ENCODE measurements around the gene LRRC45.
A peak's percentile ranks its signal among the peaks of the same experiment; 100 is the strongest.

The LRRC45 gene

DNA sequence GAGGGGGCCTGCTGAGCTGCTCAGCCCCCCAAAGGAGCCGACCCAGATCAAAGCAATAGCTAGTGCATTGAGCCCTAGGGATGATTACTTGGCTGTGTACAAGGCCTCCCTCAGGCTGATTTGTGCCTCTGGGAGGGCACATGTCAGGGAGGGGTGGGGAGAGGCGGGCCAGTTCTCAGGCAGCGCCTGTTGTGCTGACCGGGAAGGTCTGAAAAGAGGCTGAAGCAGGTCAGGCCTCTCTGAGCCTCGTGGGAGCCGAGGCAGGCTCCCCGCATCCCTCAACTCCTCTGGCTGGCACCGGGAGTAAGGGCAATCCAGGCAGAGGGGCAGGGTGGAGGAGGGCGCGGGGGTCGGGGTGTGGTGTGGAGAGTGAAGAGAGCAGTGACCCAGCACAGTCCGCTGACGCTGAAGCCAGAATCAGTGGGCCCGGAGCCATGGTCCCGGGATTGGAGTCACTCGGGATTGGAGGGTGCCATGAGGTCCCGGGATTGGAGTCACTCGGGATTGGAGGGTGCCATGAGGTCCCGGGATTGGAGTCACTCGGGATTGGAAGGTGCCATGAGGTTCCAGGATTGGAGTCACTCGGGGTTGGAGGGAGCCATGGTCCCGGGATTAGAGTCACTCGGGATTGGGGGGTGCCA, 11.4 kb downstream of the LRRC45 start:
- DNase-seq (ENCODE audit: low read depth in 1 of 2, low spot score in 1 of 2) = no peak
- Histone ChIP-seq H3K27me3 (ENCODE audit: insufficient read depth, poor library complexity, severe bottlenecking) (no peaks in the 10 kb centered on the region), H3K4me3 (replicated peaks; ENCODE audit: insufficient read depth, low read length) (no peak overlapping the region), H3K27ac (replicated peaks) (no peak overlapping the region)
- TF ChIP-seq POLR2AphosphoS5 (IDR thresholded peaks at IDR 0.05; ENCODE audit: low read depth) (peak; percentile 29; the same call in 1 of the 2 replicates), CTCF (IDR thresholded peaks at IDR 0.05; ENCODE audit: insufficient read depth, low read length) (no peak), GABPA (IDR thresholded peaks at IDR 0.05; ENCODE audit: low read depth) (no peak)

- TF ChIP-seq, protein P1, sequence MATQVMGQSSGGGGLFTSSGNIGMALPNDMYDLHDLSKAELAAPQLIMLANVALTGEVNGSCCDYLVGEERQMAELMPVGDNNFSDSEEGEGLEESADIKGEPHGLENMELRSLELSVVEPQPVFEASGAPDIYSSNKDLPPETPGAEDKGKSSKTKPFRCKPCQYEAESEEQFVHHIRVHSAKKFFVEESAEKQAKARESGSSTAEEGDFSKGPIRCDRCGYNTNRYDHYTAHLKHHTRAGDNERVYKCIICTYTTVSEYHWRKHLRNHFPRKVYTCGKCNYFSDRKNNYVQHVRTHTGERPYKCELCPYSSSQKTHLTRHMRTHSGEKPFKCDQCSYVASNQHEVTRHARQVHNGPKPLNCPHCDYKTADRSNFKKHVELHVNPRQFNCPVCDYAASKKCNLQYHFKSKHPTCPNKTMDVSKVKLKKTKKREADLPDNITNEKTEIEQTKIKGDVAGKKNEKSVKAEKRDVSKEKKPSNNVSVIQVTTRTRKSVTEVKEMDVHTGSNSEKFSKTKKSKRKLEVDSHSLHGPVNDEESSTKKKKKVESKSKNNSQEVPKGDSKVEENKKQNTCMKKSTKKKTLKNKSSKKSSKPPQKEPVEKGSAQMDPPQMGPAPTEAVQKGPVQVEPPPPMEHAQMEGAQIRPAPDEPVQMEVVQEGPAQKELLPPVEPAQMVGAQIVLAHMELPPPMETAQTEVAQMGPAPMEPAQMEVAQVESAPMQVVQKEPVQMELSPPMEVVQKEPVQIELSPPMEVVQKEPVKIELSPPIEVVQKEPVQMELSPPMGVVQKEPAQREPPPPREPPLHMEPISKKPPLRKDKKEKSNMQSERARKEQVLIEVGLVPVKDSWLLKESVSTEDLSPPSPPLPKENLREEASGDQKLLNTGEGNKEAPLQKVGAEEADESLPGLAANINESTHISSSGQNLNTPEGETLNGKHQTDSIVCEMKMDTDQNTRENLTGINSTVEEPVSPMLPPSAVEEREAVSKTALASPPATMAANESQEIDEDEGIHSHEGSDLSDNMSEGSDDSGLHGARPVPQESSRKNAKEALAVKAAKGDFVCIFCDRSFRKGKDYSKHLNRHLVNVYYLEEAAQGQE (IDR thresholded peaks at IDR 0.05; ENCODE audit: insufficient replicate concordance, low read depth) = no peak
- no peak for TF ChIP-seq CTCF (IDR thresholded peaks at IDR 0.05; ENCODE audit: insufficient read depth, low read length)
- Histone ChIP-seq H3K4me3 (replicated peaks; ENCODE audit: insufficient read depth, low read length) (no peak overlapping the region), H3K27ac (replicated peaks) (no peak overlapping the region), H3K27me3 (ENCODE audit: insufficient read depth, poor library complexity, severe bottlenecking) (no peaks in the 10 kb centered on the region)
- no peak for DNase-seq (ENCODE audit: low read depth in 1 of 2, low spot score in 1 of 2)
Observed at GRCh38 chr17:82035488-82035887, 12.4 kb downstream of the LRRC45 start.

- no peak for DNase-seq (ENCODE audit: low read depth in 1 of 2, low spot score in 1 of 2)
- no peak overlapping the region for H3K27ac ChIP-seq (replicated peaks)
- TF ChIP-seq CTCF (IDR thresholded peaks at IDR 0.05; ENCODE audit: insufficient read depth, low read length) (no peak), GABPA (IDR thresholded peaks at IDR 0.05; ENCODE audit: low read depth) (no peak), POLR2AphosphoS5 (IDR thresholded peaks at IDR 0.05; ENCODE audit: low read depth) (no peak), SPI1 (IDR thresholded peaks at IDR 0.05; ENCODE audit: borderline replicate concordance, low read depth) (no peak)
- TF ChIP-seq, protein P1 (IDR thresholded peaks at IDR 0.05; ENCODE audit: insufficient replicate concordance, low read depth) = no peak
- H3K4me3 ChIP-seq (replicated peaks; ENCODE audit: insufficient read depth, low read length) = peak overlapping the region; percentile 56
- no peaks in the 10 kb centered on the region for H3K27me3 ChIP-seq (ENCODE audit: insufficient read depth, poor library complexity, severe bottlenecking)
Observed at GRCh38 chr17:82035956-82036633, 13.0 kb downstream of the LRRC45 start.

Measured in HL-60 (cell line).